GM19372 (cell line): ENCODE measurements around the gene TNRC18.

Experiments
- ATAC-seq: cut with Tn5 transposase; IDR thresholded peaks from one replicate; pipeline ENCODE4 v1.9.1; 2021; ENCODE audit warnings: mild to moderate bottlenecking, low read depth, moderate library complexity; ENCODE audit not compliant: unreplicated experiment

The TNRC18 gene

GRCh38 chr7:5406957-5407945 lies 16.4 kb downstream of the TNRC18 start:
- no peak for ATAC-seq

GRCh38 chr7:5404421-5404826 lies 19.2 kb downstream of the TNRC18 start:
- no peak for ATAC-seq

- no peak for ATAC-seq
Measured at GRCh38 chr7:5403442-5403841, 20.2 kb downstream of the TNRC18 start.

GRCh38 chr7:5397736-5398135 lies 25.9 kb downstream of the TNRC18 start:
- ATAC-seq: no peak

GRCh38 chr7:5396999-5397663 lies 26.5 kb downstream of the TNRC18 start:
- peak; percentile 83 for ATAC-seq

GRCh38 chr7:5396542-5396941 lies 27.1 kb downstream of the TNRC18 start:
- peak; percentile 41 for ATAC-seq

- no peak for ATAC-seq
Measured at GRCh38 chr7:5395246-5395645, 28.4 kb downstream of the TNRC18 start.

GRCh38 chr7:5394264-5395105 lies 29.1 kb downstream of the TNRC18 start:
- ATAC-seq: no peak

- ATAC-seq: no peak
Measured at GRCh38 chr7:5393748-5394147, 29.9 kb downstream of the TNRC18 start.

GRCh38 chr7:5393328-5393727 lies 30.3 kb downstream of the TNRC18 start:
- no peak for ATAC-seq

- ATAC-seq: no peak
Measured at GRCh38 chr7:5390918-5391317, 32.7 kb downstream of the TNRC18 start.

GRCh38 chr7:5388905-5389433 lies 34.7 kb downstream of the TNRC18 start:
- no peak for ATAC-seq

GRCh38 chr7:5388273-5388901 lies 35.2 kb downstream of the TNRC18 start:
- ATAC-seq: no peak

GRCh38 chr7:5387711-5388245 lies 35.9 kb downstream of the TNRC18 start:
- no peak for ATAC-seq

- ATAC-seq: no peak
Measured at GRCh38 chr7:5384618-5385017, 39.0 kb downstream of the TNRC18 start.

- no peak for ATAC-seq
Measured at GRCh38 chr7:5383314-5384098, 40.1 kb downstream of the TNRC18 start.

GRCh38 chr7:5382281-5382892 lies 41.2 kb downstream of the TNRC18 start:
- ATAC-seq: no peak

GRCh38 chr7:5381071-5381772 lies 42.4 kb downstream of the TNRC18 start:
- no peak for ATAC-seq
